ENCODE measurements around the gene CIAO2B. TPM values are rescaled to one million over a fixed set of nuclear protein-coding genes. Genes with fewer than 3 reads are reported as not detected.

Gene CIAO2B
- total RNA-seq, 1 experiment from 2014 or later, result 59.7 TPM

DNA sequence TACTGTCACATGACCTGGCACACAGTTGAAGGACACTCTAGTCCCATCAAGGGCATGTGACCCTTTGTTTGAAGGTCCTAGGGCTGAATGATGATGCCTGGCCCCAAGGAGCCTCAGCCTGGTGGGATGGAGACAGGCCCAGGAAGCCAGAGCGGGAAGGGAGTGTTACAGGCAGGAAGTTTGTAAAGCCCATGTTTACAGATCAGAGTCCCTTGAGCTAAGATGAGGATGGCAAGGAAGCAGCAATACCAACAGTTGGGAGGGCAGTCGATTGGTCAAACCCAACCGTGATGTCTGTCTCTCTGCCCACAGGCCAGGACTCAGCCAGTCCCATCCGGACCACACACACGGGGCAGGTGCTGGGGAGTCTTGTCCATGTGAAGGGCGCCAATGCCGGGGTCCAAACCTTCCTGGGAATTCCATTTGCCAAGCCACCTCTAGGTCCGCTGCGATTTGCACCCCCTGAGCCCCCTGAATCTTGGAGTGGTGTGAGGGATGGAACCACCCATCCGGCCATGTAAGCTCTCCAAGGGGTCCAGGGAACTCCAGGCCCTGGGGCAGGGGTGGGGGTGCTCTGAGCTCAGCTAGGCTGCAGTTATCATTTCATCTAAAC, 3.6 kb upstream of the CIAO2B start:
- Mint-ChIP-seq H3K36me3 (peaks cover 15% of the 10 kb centered on the region), H3K9me3 (no peaks in the 10 kb centered on the region), H3K4me1 (peaks cover 29% of the 10 kb centered on the region), H3K4me3 (no peak overlapping the region), H3K27me3 (ENCODE audit: low read depth) (peaks cover 13% of the 10 kb centered on the region), H3K27ac (no peak overlapping the region)
- DNase-seq (ENCODE audit: low spot score), result no peak
- CTCF ChIA-PET, result interaction anchor here (1.6 kb wide), 1 partner anchor 217 kb away, joined by 4 read pairs; no protein-coding TSS in a partner anchor
- POLR2A ChIA-PET, result no interaction called here
- TF ChIP-seq GRHL2 (CRISPR knock-in tag; IDR thresholded peaks at IDR 0.05; ENCODE audit: insufficient replicate concordance, severe bottlenecking) (no peak), IRF2 (CRISPR knock-in tag; IDR thresholded peaks at IDR 0.05; ENCODE audit: borderline replicate concordance, low read depth) (no peak), TP53 (CRISPR knock-in tag; IDR thresholded peaks at IDR 0.05) (no peak)
- TF ChIP-seq, protein P1, sequence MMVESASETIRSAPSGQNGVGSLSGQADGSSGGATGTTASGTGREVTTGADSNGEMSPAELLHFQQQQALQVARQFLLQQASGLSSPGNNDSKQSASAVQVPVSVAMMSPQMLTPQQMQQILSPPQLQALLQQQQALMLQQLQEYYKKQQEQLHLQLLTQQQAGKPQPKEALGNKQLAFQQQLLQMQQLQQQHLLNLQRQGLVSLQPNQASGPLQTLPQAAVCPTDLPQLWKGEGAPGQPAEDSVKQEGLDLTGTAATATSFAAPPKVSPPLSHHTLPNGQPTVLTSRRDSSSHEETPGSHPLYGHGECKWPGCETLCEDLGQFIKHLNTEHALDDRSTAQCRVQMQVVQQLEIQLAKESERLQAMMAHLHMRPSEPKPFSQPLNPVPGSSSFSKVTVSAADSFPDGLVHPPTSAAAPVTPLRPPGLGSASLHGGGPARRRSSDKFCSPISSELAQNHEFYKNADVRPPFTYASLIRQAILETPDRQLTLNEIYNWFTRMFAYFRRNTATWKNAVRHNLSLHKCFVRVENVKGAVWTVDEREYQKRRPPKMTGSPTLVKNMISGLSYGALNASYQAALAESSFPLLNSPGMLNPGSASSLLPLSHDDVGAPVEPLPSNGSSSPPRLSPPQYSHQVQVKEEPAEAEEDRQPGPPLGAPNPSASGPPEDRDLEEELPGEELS (CRISPR knock-in tag; IDR thresholded peaks at IDR 0.05), result no peak
- TF ChIP-seq, protein P2, sequence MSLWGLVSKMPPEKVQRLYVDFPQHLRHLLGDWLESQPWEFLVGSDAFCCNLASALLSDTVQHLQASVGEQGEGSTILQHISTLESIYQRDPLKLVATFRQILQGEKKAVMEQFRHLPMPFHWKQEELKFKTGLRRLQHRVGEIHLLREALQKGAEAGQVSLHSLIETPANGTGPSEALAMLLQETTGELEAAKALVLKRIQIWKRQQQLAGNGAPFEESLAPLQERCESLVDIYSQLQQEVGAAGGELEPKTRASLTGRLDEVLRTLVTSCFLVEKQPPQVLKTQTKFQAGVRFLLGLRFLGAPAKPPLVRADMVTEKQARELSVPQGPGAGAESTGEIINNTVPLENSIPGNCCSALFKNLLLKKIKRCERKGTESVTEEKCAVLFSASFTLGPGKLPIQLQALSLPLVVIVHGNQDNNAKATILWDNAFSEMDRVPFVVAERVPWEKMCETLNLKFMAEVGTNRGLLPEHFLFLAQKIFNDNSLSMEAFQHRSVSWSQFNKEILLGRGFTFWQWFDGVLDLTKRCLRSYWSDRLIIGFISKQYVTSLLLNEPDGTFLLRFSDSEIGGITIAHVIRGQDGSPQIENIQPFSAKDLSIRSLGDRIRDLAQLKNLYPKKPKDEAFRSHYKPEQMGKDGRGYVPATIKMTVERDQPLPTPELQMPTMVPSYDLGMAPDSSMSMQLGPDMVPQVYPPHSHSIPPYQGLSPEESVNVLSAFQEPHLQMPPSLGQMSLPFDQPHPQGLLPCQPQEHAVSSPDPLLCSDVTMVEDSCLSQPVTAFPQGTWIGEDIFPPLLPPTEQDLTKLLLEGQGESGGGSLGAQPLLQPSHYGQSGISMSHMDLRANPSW (CRISPR knock-in tag; conservative IDR thresholded peaks at IDR 0.05; ENCODE audit: low read depth), result no peak
- ATAC-seq, result no peak

DNA sequence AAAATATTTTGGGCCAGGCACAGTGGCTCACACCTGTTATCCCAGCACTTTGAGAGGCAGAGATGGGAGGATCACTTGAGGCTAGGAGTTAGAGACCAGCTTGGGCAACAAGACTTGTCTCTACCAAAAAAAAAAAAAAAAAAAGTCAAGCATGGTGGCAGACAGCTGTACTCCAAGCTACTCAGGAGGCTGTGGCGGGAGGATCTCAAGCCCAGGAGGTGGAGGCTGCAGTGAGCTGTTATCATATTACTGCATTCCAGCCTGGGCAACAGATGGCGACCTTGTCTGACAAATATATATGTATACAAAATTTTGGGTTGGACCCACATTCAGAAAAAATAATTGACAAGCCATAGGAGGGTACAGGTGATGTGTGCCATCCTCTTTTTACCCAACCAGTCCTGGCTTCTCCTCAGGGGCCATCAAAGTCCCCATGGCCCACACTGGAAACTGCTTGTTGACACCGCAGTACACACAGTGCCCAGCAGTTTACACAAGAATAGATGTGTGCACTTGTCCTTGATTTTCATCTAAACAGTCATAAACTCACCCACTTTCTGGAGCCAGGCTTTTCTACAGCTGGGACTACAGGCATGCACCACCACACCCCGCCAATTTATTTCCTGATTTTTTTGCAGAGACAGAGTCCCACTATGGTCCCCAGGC, 2.8 kb upstream of the CIAO2B start:
- Mint-ChIP-seq H3K4me3 (0 out of 2 replicates have a peak overlapping the region, but pooled peaks have one; percentile 37), H3K4me1 (peaks cover 29% of the 10 kb centered on the region), H3K27me3 (ENCODE audit: low read depth) (peaks cover 13% of the 10 kb centered on the region), H3K36me3 (peaks cover 10% of the 10 kb centered on the region), H3K27ac (no peak overlapping the region), H3K9me3 (no peaks in the 10 kb centered on the region)
- CTCF ChIA-PET, result interaction anchor here (1.6 kb wide), 1 partner anchor 218 kb away, joined by 4 read pairs; no protein-coding TSS in a partner anchor
- TF ChIP-seq NR2C2 (CRISPR knock-in tag; IDR thresholded peaks at IDR 0.05) (no peak), TEAD1 (CRISPR knock-in tag; IDR thresholded peaks at IDR 0.05) (no peak), TEAD4 (CRISPR knock-in tag; IDR thresholded peaks at IDR 0.05) (no peak), ZNF671 (CRISPR knock-in tag; IDR thresholded peaks at IDR 0.05) (no peak), RORB (CRISPR knock-in tag; IDR thresholded peaks at IDR 0.05) (no peak), NFYB (CRISPR knock-in tag; conservative IDR thresholded peaks at IDR 0.05; ENCODE audit: low read depth) (no peak), ZNF121 (CRISPR knock-in tag; IDR thresholded peaks at IDR 0.05) (no peak)
- TF ChIP-seq, protein P3, sequence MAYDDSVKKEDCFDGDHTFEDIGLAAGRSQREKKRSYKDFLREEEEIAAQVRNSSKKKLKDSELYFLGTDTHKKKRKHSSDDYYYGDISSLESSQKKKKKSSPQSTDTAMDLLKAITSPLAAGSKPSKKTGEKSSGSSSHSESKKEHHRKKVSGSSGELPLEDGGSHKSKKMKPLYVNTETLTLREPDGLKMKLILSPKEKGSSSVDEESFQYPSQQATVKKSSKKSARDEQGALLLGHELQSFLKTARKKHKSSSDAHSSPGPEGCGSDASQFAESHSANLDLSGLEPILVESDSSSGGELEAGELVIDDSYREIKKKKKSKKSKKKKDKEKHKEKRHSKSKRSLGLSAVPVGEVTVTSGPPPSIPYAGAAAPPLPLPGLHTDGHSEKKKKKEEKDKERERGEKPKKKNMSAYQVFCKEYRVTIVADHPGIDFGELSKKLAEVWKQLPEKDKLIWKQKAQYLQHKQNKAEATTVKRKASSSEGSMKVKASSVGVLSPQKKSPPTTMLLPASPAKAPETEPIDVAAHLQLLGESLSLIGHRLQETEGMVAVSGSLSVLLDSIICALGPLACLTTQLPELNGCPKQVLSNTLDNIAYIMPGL (CRISPR knock-in tag; IDR thresholded peaks at IDR 0.05), result no peak
- TF ChIP-seq, protein P4, sequence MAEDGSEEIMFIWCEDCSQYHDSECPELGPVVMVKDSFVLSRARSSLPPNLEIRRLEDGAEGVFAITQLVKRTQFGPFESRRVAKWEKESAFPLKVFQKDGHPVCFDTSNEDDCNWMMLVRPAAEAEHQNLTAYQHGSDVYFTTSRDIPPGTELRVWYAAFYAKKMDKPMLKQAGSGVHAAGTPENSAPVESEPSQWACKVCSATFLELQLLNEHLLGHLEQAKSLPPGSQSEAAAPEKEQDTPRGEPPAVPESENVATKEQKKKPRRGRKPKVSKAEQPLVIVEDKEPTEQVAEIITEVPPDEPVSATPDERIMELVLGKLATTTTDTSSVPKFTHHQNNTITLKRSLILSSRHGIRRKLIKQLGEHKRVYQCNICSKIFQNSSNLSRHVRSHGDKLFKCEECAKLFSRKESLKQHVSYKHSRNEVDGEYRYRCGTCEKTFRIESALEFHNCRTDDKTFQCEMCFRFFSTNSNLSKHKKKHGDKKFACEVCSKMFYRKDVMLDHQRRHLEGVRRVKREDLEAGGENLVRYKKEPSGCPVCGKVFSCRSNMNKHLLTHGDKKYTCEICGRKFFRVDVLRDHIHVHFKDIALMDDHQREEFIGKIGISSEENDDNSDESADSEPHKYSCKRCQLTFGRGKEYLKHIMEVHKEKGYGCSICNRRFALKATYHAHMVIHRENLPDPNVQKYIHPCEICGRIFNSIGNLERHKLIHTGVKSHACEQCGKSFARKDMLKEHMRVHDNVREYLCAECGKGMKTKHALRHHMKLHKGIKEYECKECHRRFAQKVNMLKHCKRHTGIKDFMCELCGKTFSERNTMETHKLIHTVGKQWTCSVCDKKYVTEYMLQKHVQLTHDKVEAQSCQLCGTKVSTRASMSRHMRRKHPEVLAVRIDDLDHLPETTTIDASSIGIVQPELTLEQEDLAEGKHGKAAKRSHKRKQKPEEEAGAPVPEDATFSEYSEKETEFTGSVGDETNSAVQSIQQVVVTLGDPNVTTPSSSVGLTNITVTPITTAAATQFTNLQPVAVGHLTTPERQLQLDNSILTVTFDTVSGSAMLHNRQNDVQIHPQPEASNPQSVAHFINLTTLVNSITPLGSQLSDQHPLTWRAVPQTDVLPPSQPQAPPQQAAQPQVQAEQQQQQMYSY (CRISPR knock-in tag; IDR thresholded peaks at IDR 0.05), result no peak
- TF ChIP-seq, protein P5, sequence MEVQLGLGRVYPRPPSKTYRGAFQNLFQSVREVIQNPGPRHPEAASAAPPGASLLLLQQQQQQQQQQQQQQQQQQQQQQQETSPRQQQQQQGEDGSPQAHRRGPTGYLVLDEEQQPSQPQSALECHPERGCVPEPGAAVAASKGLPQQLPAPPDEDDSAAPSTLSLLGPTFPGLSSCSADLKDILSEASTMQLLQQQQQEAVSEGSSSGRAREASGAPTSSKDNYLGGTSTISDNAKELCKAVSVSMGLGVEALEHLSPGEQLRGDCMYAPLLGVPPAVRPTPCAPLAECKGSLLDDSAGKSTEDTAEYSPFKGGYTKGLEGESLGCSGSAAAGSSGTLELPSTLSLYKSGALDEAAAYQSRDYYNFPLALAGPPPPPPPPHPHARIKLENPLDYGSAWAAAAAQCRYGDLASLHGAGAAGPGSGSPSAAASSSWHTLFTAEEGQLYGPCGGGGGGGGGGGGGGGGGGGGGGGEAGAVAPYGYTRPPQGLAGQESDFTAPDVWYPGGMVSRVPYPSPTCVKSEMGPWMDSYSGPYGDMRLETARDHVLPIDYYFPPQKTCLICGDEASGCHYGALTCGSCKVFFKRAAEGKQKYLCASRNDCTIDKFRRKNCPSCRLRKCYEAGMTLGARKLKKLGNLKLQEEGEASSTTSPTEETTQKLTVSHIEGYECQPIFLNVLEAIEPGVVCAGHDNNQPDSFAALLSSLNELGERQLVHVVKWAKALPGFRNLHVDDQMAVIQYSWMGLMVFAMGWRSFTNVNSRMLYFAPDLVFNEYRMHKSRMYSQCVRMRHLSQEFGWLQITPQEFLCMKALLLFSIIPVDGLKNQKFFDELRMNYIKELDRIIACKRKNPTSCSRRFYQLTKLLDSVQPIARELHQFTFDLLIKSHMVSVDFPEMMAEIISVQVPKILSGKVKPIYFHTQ (CRISPR knock-in tag; IDR thresholded peaks at IDR 0.05), result no peak
- TF ChIP-seq, protein P6, sequence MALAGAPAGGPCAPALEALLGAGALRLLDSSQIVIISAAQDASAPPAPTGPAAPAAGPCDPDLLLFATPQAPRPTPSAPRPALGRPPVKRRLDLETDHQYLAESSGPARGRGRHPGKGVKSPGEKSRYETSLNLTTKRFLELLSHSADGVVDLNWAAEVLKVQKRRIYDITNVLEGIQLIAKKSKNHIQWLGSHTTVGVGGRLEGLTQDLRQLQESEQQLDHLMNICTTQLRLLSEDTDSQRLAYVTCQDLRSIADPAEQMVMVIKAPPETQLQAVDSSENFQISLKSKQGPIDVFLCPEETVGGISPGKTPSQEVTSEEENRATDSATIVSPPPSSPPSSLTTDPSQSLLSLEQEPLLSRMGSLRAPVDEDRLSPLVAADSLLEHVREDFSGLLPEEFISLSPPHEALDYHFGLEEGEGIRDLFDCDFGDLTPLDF (CRISPR knock-in tag; IDR thresholded peaks at IDR 0.05), result no peak
- TF ChIP-seq, protein P7, sequence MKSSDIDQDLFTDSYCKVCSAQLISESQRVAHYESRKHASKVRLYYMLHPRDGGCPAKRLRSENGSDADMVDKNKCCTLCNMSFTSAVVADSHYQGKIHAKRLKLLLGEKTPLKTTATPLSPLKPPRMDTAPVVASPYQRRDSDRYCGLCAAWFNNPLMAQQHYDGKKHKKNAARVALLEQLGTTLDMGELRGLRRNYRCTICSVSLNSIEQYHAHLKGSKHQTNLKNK (CRISPR knock-in tag; IDR thresholded peaks at IDR 0.05), result no peak
- POLR2A ChIA-PET, result no interaction called here
- ATAC-seq (no peak), DNase-seq (ENCODE audit: low spot score) (no peak)
